NCI-H748 treated with DMSO at 0.1 percent for 48 hours (cell line): Measurements from ENCODE around the gene DHX38.
"Not testable (repeated sequence)": the region's sequence is repeated elsewhere in the genome, so short reads cannot be mapped to it uniquely, and the experiment has no call there.

ENCODE experiments used
- DNase-seq: peaks from one replicate; lab custom pipeline; 2025; lab: John Stamatoyannopoulos, UW

Gene DHX38

GRCh38 chr16:72093448-72094265 lies at the start of gene DHX38, which contains the start of gene TXNL4B:
TSS of gene DHX38 (plus strand) at chr16:72093847. CDS start at chr16:72096158, 2,311 bp downstream.
TSS of gene TXNL4B (minus strand) at chr16:72093620. CDS start at chr16:72090749, 2,871 bp downstream.
- DNase-seq, result peak; percentile 94

GRCh38 chr16:72044296-72044695 lies 49.4 kb upstream of the DHX38 start:
- DNase-seq, result no peak

DNA sequence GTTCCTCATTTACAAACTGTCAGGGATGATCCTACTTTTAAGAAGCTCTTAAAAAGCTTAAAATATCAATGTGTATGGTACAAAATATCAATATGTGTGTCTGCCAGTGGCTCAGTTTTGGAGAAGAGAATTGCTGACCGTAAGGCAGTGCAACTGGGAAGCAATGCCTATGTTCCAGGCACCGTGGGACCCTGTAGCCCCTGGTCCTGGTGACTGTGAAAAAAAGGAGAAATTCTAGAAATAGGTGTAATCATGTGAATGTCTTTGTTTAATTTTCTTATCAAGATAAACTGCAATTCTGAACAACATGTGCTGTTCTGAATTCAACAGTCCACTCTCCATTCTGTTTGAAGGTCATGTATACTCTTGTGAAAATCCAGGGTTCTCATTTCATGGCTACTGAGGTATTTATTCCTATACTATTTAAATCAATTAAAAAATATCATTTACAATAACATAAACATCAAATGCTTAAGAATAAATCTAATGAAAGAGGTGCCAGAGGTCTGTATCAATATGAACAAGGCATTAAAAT lies 48.8 kb upstream of the DHX38 start:
- no peak for DNase-seq

DNA sequence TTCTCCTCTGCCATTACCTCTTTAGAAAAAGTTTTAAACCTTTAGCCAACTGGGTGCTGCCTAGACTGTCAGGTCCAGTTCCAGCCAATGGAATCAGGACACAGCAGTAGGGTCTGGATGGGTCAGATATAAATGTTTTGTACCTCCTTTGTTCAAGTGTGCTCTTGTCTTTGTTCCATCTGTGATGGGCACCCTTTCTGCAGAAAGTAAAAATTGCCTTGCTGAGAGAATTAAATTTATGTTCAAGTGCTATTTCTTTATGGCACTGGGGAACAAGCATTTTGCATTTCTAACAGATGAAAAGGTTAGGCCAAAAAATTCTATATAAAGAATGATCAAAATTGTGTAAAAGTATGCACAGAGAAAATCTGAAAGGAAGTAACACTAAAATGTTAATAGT lies 44.5 kb upstream of the DHX38 start:
- no peak for DNase-seq

GRCh38 chr16:72050769-72051464 lies 42.7 kb upstream of the DHX38 start:
- no peak for DNase-seq

- no peak for DNase-seq
Observed at GRCh38 chr16:72051818-72052217, 41.8 kb upstream of the DHX38 start.

- DNase-seq, result not testable (repeated sequence)
Observed at GRCh38 chr16:72054254-72054847, 39.3 kb upstream of the DHX38 start, which contains the start of gene HP. TSS of gene HP (plus strand) at chr16:72054505. CDS start at chr16:72054653, 148 bp downstream.

- DNase-seq, result no peak
Observed at GRCh38 chr16:72055911-72056310, 37.7 kb upstream of the DHX38 start.

DNA sequence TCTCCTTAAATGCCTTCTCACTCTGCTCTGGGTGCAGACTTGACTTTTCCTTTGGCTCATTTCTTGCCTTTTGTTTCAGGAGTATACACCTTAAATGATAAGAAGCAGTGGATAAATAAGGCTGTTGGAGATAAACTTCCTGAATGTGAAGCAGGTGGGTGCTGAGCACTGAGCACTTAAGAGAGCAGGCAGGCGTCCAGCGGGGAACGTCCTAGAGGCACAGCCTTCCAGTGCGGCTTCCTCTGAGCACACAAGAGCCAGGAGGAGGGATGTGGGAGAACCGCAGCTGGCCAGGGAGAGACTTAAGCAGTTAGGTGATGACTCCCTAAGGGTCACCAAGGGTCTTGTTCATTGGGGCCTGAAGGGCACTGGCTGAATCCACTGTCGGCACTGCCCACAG lies 36.3 kb upstream of the DHX38 start:
- DNase-seq, result not testable (repeated sequence)

DNA sequence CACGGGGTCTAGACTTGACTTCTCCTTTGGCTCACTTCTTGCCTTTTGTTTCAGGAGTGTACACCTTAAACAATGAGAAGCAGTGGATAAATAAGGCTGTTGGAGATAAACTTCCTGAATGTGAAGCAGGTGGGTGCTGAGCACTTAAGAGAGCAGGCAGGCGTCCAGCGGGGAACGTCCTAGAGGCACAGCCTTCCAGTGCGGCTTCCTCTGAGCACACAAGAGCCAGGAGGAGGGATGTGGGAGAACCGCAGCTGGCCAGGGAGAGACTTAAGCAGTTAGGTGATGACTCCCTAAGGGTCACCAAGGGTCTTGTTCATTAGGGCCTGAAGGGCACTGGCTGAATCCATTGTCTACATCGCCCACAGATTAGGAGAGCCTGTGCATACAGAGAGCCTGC lies 34.6 kb upstream of the DHX38 start:
- not testable (repeated sequence) for DNase-seq

DNA sequence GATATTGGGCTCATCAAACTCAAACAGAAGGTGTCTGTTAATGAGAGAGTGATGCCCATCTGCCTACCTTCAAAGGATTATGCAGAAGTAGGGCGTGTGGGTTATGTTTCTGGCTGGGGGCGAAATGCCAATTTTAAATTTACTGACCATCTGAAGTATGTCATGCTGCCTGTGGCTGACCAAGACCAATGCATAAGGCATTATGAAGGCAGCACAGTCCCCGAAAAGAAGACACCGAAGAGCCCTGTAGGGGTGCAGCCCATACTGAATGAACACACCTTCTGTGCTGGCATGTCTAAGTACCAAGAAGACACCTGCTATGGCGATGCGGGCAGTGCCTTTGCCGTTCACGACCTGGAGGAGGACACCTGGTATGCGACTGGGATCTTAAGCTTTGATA lies 33.2 kb upstream of the DHX38 start:
- no peak for DNase-seq

GRCh38 chr16:72061564-72061963 lies 32.1 kb upstream of the DHX38 start:
- no peak for DNase-seq

DNA sequence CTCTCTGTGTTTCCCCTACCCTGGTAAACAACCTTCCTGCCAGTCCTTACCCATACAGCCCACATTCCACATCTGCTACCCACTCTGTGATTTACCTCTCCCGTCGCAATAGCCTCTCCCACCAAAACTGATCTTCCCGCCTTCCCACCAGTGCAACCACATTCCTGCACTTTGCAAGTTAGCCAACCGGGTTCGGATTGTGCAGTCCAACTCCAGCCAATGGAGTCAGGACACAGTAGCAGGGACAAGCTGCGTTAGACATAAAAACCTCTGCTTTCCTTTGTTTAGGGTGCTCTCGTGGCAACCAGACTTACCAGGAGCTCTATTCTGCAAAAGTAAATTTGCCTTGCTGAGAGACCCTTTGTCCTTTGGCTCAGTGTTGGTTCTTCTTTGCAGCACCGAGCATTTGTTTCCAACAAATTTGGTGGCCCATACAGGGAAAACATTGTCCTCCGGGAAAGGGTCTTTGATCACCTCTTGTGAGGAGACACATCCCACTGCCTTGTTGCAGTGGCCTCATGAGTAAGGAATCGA lies 29.2 kb upstream of the DHX38 start:
- DNase-seq, result no peak

DNA sequence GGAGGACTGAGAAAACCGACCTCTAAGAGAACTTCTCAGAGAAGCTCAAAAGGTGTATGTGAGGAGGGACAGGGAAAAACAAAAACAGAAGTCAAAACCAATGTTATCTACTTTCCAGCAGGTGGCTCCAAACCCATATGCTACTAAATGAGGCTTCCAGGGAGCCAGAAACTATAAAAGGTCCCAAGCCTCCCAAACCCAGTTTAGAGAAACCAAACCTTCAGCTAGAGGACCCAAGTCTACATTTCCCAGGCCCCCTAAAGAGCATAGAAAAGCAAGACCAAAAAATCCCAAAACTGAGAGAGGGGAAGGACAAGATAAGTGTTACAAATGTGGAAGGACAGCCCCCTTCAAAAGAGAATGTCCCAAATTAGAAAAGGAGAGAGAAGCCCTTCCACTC lies 26.9 kb upstream of the DHX38 start:
- no peak for DNase-seq

DNA sequence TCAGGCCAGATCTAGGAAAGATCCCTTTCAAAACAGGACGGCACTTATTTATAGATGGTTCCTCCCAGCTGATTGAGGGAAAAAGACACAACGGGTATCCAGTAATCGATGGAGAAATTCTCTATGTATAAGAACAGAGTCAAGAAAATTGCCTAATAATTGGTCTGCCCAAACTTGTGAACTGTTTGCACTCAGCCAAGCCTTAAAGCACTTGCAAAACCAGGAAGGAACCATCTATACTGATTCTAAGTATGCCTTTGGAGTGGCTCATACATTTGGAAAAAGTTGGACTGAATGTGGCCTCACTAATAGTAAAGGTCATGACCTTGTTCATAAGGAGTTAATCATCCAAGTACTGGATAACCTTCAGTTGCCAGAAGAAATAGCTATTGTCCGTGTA lies 24.7 kb upstream of the DHX38 start:
- DNase-seq, result no peak

- no peak for DNase-seq
Observed at GRCh38 chr16:72072514-72073342, 20.9 kb upstream of the DHX38 start.

GRCh38 chr16:72073560-72074230 lies 20.0 kb upstream of the DHX38 start:
- no peak for DNase-seq

DNA sequence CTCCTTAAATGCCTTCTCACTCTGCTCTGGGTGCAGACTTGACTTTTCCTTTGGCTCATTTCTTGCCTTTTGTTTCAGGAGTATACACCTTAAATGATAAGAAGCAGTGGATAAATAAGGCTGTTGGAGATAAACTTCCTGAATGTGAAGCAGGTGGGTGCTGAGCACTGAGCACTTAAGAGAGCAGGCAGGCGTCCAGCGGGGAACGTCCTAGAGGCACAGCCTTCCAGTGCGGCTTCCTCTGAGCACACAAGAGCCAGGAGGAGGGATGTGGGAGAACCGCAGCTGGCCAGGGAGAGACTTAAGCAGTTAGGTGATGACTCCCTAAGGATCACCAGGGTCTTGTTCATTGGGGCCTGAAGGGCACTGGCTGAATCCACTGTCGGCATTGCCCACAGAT lies 18.6 kb upstream of the DHX38 start:
- DNase-seq, result not testable (repeated sequence)

DNA sequence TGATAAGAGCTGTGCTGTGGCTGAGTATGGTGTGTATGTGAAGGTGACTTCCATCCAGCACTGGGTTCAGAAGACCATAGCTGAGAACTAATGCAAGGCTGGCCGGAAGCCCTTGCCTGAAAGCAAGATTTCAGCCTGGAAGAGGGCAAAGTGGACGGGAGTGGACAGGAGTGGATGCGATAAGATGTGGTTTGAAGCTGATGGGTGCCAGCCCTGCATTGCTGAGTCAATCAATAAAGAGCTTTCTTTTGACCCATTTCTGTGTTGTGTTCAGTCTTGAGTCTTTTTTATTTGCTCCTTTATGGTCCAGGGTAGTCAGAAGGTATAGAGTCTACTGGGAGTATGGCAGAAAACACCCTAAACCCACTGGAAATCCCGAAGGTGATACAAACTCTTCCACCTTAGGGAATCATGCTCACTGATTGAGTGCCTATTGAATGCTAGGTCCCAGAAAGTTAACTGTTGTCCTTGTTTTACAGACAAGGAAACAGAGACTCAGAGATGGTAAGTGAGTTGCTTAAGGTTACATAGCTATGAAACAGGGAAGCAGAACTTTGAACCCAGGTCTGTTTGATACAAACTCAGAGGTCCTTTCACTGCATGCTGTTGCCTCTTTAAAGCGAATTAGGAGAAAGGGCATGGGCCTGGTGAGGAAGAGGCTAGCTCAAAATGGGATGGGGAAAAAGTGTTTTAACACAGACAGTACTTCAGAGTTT lies 16.5 kb upstream of the DHX38 start:
- DNase-seq, result not testable (repeated sequence)

DNA sequence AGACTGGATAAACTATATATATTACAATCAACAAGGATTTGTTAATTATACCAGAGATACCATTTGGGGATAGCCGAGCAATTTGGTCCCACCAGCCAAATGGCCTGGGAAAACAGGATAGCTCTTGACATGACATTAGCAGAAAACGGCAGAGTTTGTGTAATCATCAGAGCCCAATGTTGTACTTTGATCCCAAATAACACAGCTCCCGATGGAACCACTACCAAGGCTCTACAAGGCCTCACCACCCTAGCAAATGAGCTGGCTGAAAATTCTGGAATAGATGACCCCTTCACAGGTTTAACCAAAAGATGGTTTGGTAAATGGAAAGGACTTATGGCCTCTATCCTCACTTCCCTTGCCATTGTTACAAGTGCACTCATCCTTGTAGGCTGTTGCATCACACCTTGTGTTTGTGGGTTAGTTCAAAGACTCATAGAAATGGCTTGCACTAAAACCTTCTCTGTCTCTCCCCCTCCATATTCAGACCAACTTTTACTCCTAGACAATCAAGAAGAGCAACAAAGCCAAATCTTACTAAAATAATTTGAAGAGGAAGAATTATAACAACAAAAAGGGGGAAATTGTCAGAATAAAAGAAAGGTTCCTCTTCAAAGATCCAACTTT lies 9.8 kb upstream of the DHX38 start:
- DNase-seq, result no peak
